Measurements from ENCODE around the gene CD5L. TPM values are rescaled to one million over a fixed set of nuclear protein-coding genes. Genes with fewer than 3 reads are reported as not detected.

Gene CD5L
- total and polyA plus RNA-seq, 2 of the 13 experiments (the other 11 are each of a cell fraction or from before 2014, with no cell fraction given), result not detected

- TF ChIP-seq ZBTB14 (CRISPR knock-in tag; IDR thresholded peaks at IDR 0.05), result no peak
- TF ChIP-seq ZNF567 (CRISPR knock-in tag; IDR thresholded peaks at IDR 0.05; ENCODE audit: borderline replicate concordance), result no peak
- no peak for TF ChIP-seq MTF1 (CRISPR knock-in tag; IDR thresholded peaks at IDR 0.05)
- TF ChIP-seq ZNF770 (CRISPR knock-in tag; IDR thresholded peaks at IDR 0.05), result no peak
Measured at GRCh38 chr1:157841708-157842107, at the start of gene CD5L (continued).

- no TSS peak for BruUV-seq (replicated peaks)
- no peak overlapping the region for H3K4me3 ChIP-seq (replicated peaks in 1 of 3; ENCODE audit: insufficient read depth in 1 of 3, low read depth in 2 of 3, low read length in 3 of 3)
- no peak for DNase-seq (ENCODE audit: low spot score)
- no peaks in the 10 kb centered on the region for H3K36me3 ChIP-seq (replicated peaks in 1 of 2; ENCODE audit: control insufficient read depth in 1 of 2, insufficient read depth in 2 of 2, low read length in 2 of 2)
- no peak overlapping the region for H3K27ac ChIP-seq (ENCODE audit: extremely low read length, insufficient read depth, low read length)
- in situ Hi-C loops (cut with HindIII; ENCODE audit: extremely low pct_ligation_motif_present, low pct_unique_long_range_greater_than_20kb), result no loop called here
- H3K79me2 ChIP-seq (ENCODE audit: insufficient read depth, low read length), result no peaks in the 10 kb centered on the region
- no peak for FAIRE-seq
- H3K4me1 ChIP-seq (ENCODE audit: insufficient read depth, low read length), result no peaks in the 10 kb centered on the region
- POLR2A ChIA-PET, result no interaction called here
- H3K27me3 ChIP-seq (ENCODE audit: control insufficient read depth in 1 of 2, insufficient read depth in 2 of 2, low read length in 2 of 2), result no peaks in the 10 kb centered on the region
- no peak overlapping the region for H3K9ac ChIP-seq (ENCODE audit: insufficient read depth, low read depth, low read length)
- CTCF ChIA-PET (ENCODE audit: low intra/inter-chr PET ratio, low total read pairs), result no interaction called here
- intact Hi-C loops (cut with micrococcal nuclease; ENCODE audit: unreplicated experiment), result no loop called here
- no peak overlapping the region for H3K4me2 ChIP-seq (ENCODE audit: low read depth, low read length)
- no peak overlapping the region for H2AFZ ChIP-seq (ENCODE audit: low read length)
- 0% methylated on average over 2 of the region's 2 CpGs for WGBS (ENCODE audit: low lambda C conversion rate)
- ATAC-seq, result no peak
- no peaks in the 10 kb centered on the region for H3K9me3 ChIP-seq (ENCODE audit: low read length)
- no peaks in the 10 kb centered on the region for H4K20me1 ChIP-seq (ENCODE audit: insufficient read depth, low read length)
- no peak for TF ChIP-seq AKAP8 (CRISPR knock-in tag; IDR thresholded peaks at IDR 0.05)
- no peak for TF ChIP-seq MED8 (CRISPR knock-in tag; IDR thresholded peaks at IDR 0.05; ENCODE audit: insufficient replicate concordance)
- no peak for TF ChIP-seq MLXIP (CRISPR knock-in tag; IDR thresholded peaks at IDR 0.05; ENCODE audit: borderline replicate concordance)
- TF ChIP-seq CC2D1A (CRISPR knock-in tag; IDR thresholded peaks at IDR 0.05), result no peak
- TF ChIP-seq ZNF691 (CRISPR knock-in tag; IDR thresholded peaks at IDR 0.05; ENCODE audit: borderline replicate concordance, low read depth), result no peak
- TF ChIP-seq ATF3 (CRISPR knock-in tag; IDR thresholded peaks at IDR 0.05), result no peak
- no peak for TF ChIP-seq MIER3 (CRISPR knock-in tag; IDR thresholded peaks at IDR 0.05; ENCODE audit: borderline replicate concordance)
Measured at GRCh38 chr1:157882580-157882979, 41.0 kb upstream of the CD5L start.

All from HepG2 (cell line).